Prostate gland (tissue), 2 donors: ENCODE results near the gene NPFFR1.

Experiments
- POLR2AphosphoS5 ChIP-seq: sonication (generic); formaldehyde crosslinking; IDR thresholded peaks from one replicate; pipeline ENCODE4 v1.6.1; 2017; ENCODE audit warnings: antibody characterized with exemption
- TF ChIP-seq, protein P1 (sequence below), 4 experiments: fragments of 200-600 bp in 2 of 4; fragments of 450-650 bp in 2 of 4; sonication (generic) in 2 of 4; IDR thresholded peaks; 1 replicate in 3 of 4; 2 replicates in 1 of 4; pipeline ENCODE4 v1.5.1; 2016 to 2019; ENCODE audit warnings: antibody characterized with exemption in 4 of 4, mild to moderate bottlenecking in 2 of 4, moderate library complexity in 2 of 4

DNA sequence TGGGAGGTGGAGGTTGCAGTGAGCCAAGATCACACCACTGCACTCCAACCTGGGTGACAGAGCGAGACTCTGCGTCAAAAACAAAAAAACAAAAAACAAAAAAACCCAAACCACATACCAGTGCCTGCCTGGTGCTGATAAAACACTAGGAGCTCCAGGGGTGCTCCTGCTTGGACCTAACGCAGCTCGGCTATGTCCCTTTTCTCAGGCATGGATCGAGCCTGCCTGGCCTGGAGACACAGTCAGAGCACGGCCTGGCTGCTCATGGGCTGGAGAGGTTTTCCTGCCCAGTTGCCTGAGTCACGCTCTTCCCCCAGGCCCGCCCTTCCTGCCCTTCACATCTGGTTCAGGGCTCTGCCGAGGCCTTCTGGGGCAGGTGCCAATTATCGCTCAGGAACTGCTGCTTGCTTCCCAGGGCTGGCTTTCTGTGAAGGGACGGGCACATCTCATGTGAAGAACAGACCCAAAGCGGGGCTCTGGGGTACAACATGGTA, 12.6 kb upstream of the NPFFR1 start:
- TF ChIP-seq, protein P1, sequence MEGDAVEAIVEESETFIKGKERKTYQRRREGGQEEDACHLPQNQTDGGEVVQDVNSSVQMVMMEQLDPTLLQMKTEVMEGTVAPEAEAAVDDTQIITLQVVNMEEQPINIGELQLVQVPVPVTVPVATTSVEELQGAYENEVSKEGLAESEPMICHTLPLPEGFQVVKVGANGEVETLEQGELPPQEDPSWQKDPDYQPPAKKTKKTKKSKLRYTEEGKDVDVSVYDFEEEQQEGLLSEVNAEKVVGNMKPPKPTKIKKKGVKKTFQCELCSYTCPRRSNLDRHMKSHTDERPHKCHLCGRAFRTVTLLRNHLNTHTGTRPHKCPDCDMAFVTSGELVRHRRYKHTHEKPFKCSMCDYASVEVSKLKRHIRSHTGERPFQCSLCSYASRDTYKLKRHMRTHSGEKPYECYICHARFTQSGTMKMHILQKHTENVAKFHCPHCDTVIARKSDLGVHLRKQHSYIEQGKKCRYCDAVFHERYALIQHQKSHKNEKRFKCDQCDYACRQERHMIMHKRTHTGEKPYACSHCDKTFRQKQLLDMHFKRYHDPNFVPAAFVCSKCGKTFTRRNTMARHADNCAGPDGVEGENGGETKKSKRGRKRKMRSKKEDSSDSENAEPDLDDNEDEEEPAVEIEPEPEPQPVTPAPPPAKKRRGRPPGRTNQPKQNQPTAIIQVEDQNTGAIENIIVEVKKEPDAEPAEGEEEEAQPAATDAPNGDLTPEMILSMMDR (IDR thresholded peaks at IDR 0.05), result no peak
- peak; percentile 32 for TF ChIP-seq POLR2AphosphoS5
